Cardiac fibroblast (primary cell): Measurements from ENCODE around the gene ANKLE2.
"Not testable (repeated sequence)": the region's sequence is repeated elsewhere in the genome, so short reads cannot be mapped to it uniquely, and the experiment has no call there.

ENCODE experiments used
- DNase-seq, 2 donors: peaks; one replicate each; pipeline versions ENCODE4 v3.0.0 to v3.0.0-alpha.2; 2010; ENCODE audit warnings: low read depth in 2 of 2
- H3K4me3 ChIP-seq, 2 donors: replicated peaks in 1 of 2; 1 replicate in 1 of 2; 2 replicates in 1 of 2; pipeline ENCODE4 v1.5.1; 2011; ENCODE audit warnings: low read depth in 2 of 2, low read length in 2 of 2, mild to moderate bottlenecking in 2 of 2, moderate library complexity in 1 of 2
- CTCF ChIP-seq: IDR thresholded peaks from one replicate; pipeline ENCODE4 v1.5.1; 2011; ENCODE audit warnings: low read depth, mild to moderate bottlenecking, low read length, inconsistent platforms

ANKLE2 gene

DNA sequence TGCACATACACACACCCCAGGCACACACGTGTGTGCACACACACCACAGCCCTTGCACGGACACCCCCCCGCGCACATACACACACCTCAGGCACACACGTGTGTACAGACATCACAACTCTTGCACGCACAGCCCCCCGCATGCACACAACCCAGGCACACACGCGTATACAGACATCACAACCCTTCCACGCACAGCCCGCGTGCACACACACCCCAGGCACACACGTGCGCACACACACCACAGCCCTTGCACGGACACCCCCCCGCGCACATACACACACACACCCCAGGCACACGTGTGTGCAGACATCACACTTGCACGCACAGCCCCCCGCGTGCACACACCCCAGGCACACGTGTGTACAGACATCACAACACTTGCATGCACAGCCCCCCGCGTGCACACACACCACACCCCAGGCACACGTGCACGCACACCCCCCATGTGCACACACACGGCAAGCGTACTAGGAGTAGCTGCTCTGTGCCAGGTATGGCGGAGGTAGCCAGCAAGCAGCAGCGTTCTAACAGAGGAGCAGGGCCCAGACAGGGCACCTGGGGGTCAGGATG lies 18.2 kb upstream of the ANKLE2 start:
- TF ChIP-seq CTCF, result no peak
- H3K4me3 ChIP-seq, result no peak overlapping the region
- no peak for DNase-seq

GRCh38 chr12:132777614-132778013 lies 16.0 kb upstream of the ANKLE2 start:
- TF ChIP-seq CTCF, result no peak
- no peak for DNase-seq
- no peak overlapping the region for H3K4me3 ChIP-seq

DNA sequence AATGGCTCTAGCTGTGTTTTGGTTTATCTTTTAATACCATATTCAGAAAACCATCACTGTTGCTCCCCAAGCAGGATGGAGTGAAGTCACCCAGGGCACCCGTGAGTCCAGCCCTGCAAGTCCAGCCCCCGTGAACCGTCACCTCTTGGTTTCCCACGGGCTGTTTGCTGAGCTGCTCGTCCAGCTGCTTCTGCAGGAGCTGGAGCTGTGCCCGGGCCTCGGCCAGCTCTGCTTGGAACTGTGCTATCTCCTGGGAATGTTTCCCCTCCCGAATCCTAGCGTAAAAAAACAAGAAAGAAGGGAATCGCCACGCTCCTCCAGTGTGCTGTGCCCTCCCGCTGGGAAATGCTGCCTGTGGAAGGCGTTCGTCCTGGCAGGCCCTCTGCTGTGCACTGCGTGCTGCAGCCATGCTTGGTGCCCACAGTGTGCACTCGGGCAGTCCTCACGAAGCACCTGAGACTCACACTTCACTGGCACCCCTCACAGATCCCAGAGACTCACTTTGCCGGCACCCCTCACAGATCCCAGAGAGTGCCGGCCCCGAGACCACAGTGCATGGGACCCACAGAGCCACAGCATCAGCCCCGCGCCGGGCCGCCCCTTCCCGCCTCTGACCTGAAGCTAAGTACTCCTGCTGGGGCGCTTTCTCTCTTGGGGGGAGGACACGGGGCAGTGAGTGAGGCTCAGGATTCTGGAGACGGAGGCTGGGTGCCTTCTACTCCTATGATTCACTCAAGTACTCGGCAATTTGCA lies 15.4 kb upstream of the ANKLE2 start:
- H3K4me3 ChIP-seq, result no peak overlapping the region
- peak; percentile 54 to 93 for DNase-seq
- no peak for TF ChIP-seq CTCF

DNA sequence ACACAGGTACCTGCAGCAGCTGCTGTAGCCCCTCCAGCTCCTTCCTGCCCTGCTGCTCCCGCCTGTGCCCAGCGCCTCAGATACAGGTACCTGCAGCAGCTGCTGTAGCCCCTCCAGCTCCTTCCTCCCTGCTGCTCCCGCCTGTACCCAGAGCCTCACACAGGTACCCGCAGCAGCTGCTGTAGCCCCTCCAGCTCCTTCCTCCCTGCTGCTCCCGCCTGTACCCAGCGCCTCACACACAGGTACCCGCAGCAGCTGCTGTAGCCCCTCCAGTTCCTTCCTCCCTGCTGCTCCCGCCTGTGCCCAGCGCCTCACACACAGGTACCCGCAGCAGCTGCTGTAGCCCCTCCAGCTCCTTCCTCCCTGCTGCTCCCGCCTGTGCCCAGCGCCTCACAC lies 14.6 kb upstream of the ANKLE2 start:
- not testable (repeated sequence) for H3K4me3 ChIP-seq, DNase-seq

GRCh38 chr12:132775502-132776229 lies 14.0 kb upstream of the ANKLE2 start:
- H3K4me3 ChIP-seq, result no peak overlapping the region
- DNase-seq, result no peak
- no peak for TF ChIP-seq CTCF

GRCh38 chr12:132774646-132775275 lies 13.1 kb upstream of the ANKLE2 start:
- TF ChIP-seq CTCF, result no peak
- H3K4me3 ChIP-seq, result no peak overlapping the region
- no peak for DNase-seq

DNA sequence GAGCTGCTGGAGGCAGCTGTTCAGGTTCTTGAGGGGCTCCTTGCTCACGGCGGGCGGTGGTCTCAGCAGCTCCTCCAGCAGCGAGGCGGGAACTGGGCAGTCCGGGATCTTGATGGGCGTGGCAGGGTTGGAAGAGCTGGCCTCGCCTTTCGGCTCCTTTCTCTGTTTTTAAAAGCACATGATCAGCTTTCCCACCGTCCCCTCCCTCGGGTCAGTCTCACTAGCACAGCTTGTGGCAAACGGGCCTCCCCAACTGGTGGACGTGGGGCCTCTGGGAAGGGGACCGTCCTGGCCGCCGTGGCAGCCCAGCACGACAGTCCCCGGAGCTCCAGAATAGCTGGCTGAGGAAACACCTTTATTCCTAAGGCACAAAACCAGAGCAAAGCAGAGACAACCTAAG lies 12.5 kb upstream of the ANKLE2 start:
- H3K4me3 ChIP-seq, result no peak overlapping the region
- no peak for DNase-seq
- no peak for TF ChIP-seq CTCF
